ENCODE measurements around the gene ZFP36.
"Not testable (repeated sequence)": the region's sequence is repeated elsewhere in the genome, so short reads cannot be mapped to it uniquely, and the experiment has no call there.

The ZFP36 gene

DNA sequence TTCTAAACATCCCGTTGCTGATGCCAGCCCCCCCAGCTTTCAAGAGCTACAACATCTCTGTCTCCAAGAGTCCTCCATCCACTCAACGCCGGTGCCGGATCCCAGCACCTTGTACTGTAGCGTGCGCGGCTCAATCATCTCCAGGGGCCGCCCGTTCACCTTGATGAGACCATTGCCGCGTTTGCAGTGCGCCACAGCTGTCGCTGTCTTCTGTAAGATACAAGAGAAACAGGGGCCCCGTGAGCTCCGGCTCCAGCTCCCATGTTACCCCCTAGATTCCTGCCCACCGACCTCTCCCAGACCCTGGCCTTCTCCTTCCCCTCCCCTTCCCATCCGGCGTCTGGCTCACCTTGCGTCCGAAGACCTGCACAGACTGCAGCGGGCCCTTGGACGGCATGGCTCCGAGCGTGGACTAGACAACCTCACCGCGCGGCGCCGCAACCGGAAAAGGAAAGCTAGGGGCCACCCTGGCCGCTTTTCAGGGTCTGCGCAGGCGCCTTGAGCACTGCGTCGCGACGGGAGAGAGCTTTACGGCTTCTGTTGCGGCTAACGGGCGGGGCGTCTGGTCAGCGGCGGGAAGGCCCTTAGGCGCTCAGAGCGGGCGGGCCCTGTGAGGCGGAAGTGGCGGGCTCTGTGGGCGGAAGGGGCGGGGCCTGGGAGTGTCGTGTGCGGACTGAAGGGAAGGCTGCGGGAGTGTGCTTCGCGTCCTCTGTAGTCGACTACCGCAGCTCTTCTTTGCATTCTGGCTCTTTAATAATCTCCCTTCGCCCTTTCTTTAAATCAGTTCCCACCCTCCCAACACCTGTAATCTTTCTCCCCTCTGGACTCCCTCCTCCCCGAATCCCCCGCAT lies 29.1 kb downstream of the ZFP36 start, which contains the start of gene RPS16:
RPS16 (minus strand) TSS at position 451 of the 851 bp plus-strand sequence; CDS start at position 397, 54 bp downstream.
- in situ Hi-C loops (cut with MboI; ENCODE audit: low sequenced_read_pairs): no loop called here

DNA sequence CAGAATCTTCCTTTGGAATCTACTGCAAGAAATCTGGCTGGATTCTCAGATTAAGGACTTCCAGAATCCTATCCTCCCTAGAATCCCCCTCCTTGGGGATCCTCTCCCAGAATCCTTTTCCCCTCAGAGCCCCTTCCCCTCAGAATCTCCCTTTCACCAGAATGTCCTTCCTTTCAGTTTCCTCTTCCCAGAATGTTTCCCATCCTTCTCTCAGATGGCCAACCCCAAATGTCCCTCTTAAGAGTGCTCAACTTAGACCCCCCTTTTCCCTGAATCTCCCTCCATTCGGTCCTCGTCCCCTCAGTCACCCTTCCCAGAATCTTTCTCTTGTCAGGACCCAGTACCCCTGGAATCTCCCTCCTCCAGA lies 29.7 kb downstream of the ZFP36 start:
- in situ Hi-C loops (cut with MboI; ENCODE audit: low sequenced_read_pairs): no loop called here

DNA sequence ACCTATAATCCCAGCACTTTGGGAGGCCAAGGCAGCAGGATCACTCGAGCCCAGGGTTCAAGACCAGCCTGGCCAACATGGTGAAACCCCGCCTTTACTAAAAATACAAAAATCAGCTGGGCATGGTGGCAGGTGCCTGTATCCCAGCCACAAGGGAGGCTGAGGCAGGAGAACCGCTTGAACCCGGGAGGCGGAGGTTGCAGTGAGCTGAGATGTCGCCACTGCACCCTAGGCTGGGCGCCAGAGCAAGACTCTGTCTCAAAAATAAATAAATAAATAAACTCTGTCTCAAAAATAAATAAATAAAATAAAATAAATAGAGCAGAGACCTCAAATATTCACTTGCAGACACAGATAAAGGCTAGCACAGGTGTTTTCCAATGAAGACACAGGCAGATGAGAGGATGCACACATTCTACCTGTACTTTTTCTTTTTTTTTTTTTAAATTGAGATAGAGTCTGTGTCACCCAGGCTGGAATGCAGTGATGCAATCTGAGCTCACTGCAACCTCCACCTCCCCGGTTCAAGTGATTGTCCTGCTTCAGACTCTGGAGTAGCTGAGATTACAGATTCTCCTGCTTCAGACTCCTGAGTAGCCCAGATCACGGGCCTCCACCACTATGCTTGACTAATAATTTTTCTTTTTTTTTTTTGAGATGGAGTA lies 31.8 kb downstream of the ZFP36 start:
- in situ Hi-C loops (cut with MboI; ENCODE audit: low sequenced_read_pairs): no loop called here

DNA sequence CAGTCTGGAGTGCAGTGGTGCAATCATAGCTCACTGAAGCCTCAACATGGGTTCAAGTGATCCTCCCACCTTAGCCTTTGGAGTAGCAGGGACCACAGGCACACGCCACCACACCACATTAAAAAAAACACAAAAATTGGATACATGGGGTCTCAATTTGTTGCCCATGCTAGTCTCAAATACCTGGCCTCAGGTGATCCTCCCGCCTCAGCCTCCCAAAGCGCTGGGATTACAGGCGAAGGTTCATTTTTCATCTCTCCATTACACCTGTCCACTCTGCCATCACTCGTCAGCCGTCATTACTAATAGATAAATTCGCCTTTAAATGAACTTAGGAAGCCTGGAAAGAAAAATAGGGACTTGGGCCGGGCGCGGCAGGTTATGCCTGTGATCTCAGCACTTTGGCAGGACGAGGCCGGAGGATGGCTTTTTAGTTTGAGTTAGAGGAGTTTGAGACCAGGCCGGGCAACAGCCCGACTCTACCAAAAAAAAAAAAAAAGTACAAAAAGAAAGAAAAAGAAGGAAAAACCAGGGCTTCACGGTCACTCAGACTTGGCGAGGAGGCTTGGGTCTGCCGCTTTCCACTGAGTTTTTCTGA lies 38.0 kb downstream of the ZFP36 start:
- in situ Hi-C loops (cut with MboI; ENCODE audit: low sequenced_read_pairs): no loop called here

DNA sequence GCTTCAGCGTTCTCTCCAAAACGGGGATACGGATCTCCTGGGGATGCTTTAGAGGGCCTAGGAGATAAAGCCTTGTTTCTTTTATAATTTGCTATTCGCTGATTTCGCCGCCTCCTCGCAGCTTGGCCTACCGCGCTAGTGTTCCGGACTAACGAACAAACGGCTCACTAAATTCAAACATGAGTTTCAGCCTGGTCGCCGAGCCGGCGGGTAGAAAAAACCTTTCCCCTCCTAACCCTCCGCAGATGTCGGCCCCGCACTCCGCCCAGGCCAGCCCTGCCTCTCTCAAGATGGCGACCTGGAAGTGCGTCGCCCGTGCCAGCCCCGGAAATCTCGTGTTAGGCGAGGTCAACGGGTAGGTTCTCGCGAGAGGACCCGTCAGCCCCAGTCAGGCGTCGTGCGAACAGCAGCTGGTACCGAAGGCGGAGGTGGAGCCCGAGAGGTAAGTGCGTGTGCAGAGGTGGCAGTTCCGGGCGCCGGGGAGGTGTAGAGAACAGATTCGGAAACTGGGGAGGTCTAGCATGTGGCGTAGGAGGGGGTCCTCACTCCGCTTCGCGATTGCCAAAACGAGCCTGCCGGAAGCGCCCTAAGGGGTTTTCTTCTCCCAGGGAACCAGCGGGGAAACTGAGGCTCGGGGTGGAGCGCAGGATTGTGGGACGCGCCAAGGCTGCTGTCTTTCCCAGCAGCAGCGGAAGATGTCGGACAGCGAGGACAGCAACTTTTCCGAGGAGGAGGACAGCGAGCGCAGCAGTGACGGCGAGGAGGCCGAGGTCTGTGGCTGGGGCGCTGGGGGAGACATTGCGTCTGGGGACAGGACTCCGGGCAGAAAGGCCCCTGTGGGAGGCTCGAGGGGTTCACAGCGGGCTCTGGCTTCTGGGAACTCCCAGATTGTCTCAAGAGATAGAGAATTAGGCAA lies 38.8 kb downstream of the ZFP36 start, which contains the start of gene SUPT5H:
SUPT5H (plus strand) TSS at position 387 of the 916 bp plus-strand sequence; CDS start at position 696, 309 bp downstream.
- in situ Hi-C loops (cut with MboI; ENCODE audit: low sequenced_read_pairs): no loop called here

DNA sequence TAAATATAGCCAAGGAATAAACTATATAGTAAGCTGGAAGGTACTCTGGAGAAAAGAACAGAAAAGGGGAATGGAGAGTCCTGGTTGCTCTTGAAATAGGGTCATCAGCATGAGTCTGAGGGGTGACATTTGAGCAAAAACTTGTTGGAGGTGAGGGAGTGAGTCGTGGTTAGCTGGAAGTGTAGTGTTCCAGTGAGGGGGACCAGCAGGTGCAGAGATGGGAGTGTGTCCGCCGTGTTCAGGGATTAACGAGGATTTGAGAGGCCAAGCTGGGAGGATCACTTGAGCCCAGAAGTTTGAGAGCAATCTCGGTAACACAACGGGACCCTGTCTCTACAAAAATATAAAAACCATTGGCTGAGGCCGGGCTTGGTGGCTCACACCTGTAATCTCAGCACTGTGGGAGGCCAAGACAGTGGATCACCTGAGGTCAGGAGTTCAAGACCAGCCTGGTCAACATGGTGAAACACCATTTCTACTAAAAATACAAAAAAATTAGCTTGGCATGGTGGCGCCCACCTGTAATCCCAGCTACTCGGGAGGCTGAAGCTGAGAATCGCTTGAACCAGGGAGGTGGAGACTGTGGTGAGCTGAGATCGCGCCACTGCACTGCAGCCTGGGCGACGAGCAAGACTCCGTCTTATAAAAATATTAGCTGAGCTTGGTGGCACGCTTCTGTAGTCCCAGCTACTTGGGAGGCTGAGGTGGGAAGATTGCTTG lies 39.9 kb downstream of the ZFP36 start:
- in situ Hi-C loops (cut with MboI; ENCODE audit: low sequenced_read_pairs): no loop called here

DNA sequence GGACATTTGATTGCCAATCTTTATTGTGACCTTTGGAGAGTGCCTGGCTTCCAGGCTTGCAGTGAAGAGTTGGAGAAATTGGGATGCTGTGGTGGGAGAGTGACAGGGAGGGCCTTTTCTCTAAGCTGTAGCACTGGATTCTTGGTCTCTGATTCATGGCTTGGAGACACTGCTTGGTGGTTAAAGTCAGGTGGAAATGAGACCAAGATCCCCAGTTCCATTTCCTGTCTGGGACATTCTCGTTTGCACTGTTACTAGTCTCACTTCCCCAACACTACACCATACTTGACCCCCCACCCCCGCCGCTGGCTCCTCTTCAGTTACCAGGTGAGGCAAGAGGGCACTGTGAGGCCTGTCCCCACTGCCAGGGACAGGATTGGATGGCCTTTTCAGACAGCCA lies 41.6 kb downstream of the ZFP36 start:
- in situ Hi-C loops (cut with MboI; ENCODE audit: low sequenced_read_pairs): no loop called here

DNA sequence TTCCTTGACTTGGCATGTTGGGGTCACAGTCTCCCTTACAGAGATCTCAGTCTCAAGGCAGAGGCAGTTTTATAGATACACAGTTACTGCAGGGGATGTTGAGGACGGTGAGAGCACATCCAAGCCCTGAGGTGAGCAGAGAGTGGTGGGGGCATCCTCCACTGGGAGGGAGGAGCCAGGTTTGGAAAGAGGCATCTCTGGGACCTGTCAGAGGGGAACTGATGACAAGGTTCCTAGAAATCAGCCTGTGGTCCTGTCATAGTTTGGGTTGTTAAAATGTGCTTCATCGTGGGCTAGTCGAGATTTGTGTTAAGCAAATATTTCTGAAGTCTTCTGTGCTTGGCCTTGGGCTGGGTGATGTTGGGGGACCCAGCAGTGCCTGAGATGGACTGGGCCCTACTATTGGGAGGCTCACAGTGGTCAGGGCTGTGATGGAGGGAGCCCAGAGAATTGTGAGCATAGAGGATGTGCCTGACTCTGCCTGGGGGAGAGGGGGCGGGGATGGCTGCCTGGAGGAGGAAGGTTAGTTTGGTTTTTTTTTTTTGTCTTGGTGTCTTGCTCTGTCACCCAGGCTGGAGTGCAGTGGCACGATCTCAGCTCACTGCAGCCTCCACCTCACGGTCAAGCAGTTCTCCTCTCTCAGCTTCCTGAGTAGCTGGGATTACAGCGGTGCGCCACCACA lies 42.6 kb downstream of the ZFP36 start:
- in situ Hi-C loops (cut with MboI; ENCODE audit: low sequenced_read_pairs): no loop called here

DNA sequence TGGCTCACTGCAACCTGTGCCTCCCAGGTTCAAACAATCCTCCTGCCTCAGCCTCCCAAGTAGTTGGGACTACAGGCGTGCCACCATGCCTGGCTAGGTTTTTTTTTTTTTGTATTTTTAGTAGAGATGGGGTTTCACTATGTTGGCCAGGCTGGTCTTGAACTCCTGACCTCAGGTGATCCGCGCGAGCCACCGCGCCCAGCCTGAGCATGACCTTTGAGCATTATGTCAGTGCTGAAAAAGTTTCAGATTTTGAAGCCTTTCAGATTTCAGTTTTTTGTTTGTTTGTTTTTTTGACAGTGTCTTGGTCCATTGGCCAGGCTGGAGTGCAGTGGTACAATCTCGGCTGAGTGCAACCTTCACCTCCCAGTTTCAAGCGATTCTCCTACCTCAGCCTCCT lies 44.6 kb downstream of the ZFP36 start:
- in situ Hi-C loops (cut with MboI; ENCODE audit: low sequenced_read_pairs): not testable (repeated sequence)

All from HL-60/S4 treated with phorbol 12-myristate 13-acetate at 8.2 ng/mL for 4 days and 3 days (cell line).